Loucy (cell line): ENCODE results near the gene ANO2.

Source experiments
- H2AFZ ChIP-seq: fragments of 200-600 bp; sonication (generic); 2 replicates; pipeline ENCODE4 v1.6.0; 2016; ENCODE audit warnings: antibody characterized with exemption, mild to moderate bottlenecking, low read length, moderate library complexity
- H3F3A ChIP-seq: fragments of 200-600 bp; 2 replicates; pipeline ENCODE4 v1.6.0; 2016; ENCODE audit warnings: antibody characterized with exemption, low read depth, mild to moderate bottlenecking
- H3K27me3 ChIP-seq: fragments of 200-600 bp; sonication (generic); 2 replicates; pipeline ENCODE4 v1.6.1; 2014; ENCODE audit warnings: low read length, mild to moderate bottlenecking; ENCODE audit not compliant: insufficient read depth, poor library complexity, severe bottlenecking
- H3K36me3 ChIP-seq: fragments of 200-600 bp; sonication (generic); 2 replicates; pipeline ENCODE4 v1.6.1; 2016; ENCODE audit warnings: low read length; ENCODE audit not compliant: insufficient read depth
- H3K4me1 ChIP-seq: fragments of 200-600 bp; sonication (generic); 2 replicates; pipeline ENCODE4 v1.5.1; 2014; ENCODE audit warnings: low read length, mild to moderate bottlenecking; ENCODE audit not compliant: insufficient read depth, poor library complexity, severe bottlenecking
- H3K4me2 ChIP-seq: fragments of 200-600 bp; sonication (generic); 2 replicates; pipeline ENCODE4 v1.6.0; 2014; ENCODE audit warnings: antibody characterized with exemption, low read length, low read depth, mild to moderate bottlenecking; ENCODE audit not compliant: poor library complexity, severe bottlenecking
- H3K4me3 ChIP-seq: fragments of 200-600 bp; sonication (generic); 2 replicates; pipeline ENCODE4 v1.5.1; 2014; ENCODE audit warnings: low read length, mild to moderate bottlenecking, mixed read lengths; ENCODE audit not compliant: poor library complexity, severe bottlenecking
- H3K79me2 ChIP-seq: fragments of 200-600 bp; sonication (generic); 2 replicates; pipeline ENCODE4 v1.6.1; 2014; ENCODE audit warnings: low read length; ENCODE audit not compliant: insufficient read depth
- H3K9ac ChIP-seq: fragments of 200-600 bp; sonication (generic); 2 replicates; pipeline ENCODE4 v1.6.0; 2014; ENCODE audit warnings: mild to moderate bottlenecking, low read depth, low read length, moderate library complexity; ENCODE audit not compliant: poor library complexity, severe bottlenecking
- H3K9me2 ChIP-seq: fragments of 200-600 bp; sonication (generic); replicated peaks from 2 replicates; pipeline ENCODE4 v1.6.1; 2016; ENCODE audit warnings: low read depth, low read length, mixed read lengths
- H3K9me3 ChIP-seq: fragments of 200-600 bp; sonication (generic); 2 replicates; pipeline ENCODE4 v1.6.1; 2014; ENCODE audit warnings: mild to moderate bottlenecking, antibody characterized with exemption, low read length, low read depth; ENCODE audit not compliant: insufficient read depth
- H4K20me1 ChIP-seq: fragments of 200-600 bp; sonication (generic); 2 replicates; pipeline ENCODE4 v1.6.0; 2014; ENCODE audit warnings: antibody characterized with exemption, low read length, mild to moderate bottlenecking; ENCODE audit not compliant: insufficient read depth, poor library complexity, severe bottlenecking
- EZH2phosphoT487 ChIP-seq: fragments of 200-600 bp; IDR thresholded peaks from 2 replicates; pipeline ENCODE4 v1.6.1; 2018; ENCODE audit warnings: antibody characterized with exemption, mild to moderate bottlenecking, moderate library complexity, borderline replicate concordance
- TF ChIP-seq, protein P1 (sequence below): fragments of 200-600 bp; sonication (generic); conservative IDR thresholded peaks from 2 replicates; pipeline ENCODE4 v1.5.1; 2014; ENCODE audit warnings: mild to moderate bottlenecking, antibody characterized with exemption, low read length

The ANO2 gene

DNA sequence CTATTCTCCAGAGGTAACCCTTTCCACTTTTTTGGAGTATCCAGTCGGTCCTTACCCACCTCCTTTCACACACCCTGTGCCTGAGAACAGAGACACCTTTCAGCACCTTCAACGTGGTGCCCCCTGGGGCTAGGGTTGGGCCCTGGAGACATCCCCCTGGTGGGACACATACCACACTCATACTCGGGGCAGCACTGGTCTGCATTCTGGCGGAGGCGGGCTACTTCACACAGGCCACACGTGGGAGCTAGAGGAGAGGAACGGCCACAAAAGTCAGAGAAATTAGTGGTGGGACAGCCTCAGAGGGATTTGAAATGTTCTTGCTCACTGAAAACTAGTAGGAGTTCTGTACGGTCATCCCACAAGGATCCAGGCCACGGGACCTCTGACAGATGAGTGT is 39.8 kb upstream of the ANO2 start:
- Histone ChIP-seq H3K36me3 (no peaks in the 10 kb centered on the region), H4K20me1 (no peaks in the 10 kb centered on the region), H3F3A (no peaks in the 10 kb centered on the region), H3K79me2 (no peaks in the 10 kb centered on the region), H3K4me3 (no peak overlapping the region), H3K4me2 (no peak overlapping the region), H3K9me2 (no peaks in the 10 kb centered on the region), H3K27me3 (no peaks in the 10 kb centered on the region), H3K9ac (no peak overlapping the region), H2AFZ (no peak overlapping the region), H3K4me1 (no peaks in the 10 kb centered on the region), H3K9me3 (no peaks in the 10 kb centered on the region)
- TF ChIP-seq, protein P1, sequence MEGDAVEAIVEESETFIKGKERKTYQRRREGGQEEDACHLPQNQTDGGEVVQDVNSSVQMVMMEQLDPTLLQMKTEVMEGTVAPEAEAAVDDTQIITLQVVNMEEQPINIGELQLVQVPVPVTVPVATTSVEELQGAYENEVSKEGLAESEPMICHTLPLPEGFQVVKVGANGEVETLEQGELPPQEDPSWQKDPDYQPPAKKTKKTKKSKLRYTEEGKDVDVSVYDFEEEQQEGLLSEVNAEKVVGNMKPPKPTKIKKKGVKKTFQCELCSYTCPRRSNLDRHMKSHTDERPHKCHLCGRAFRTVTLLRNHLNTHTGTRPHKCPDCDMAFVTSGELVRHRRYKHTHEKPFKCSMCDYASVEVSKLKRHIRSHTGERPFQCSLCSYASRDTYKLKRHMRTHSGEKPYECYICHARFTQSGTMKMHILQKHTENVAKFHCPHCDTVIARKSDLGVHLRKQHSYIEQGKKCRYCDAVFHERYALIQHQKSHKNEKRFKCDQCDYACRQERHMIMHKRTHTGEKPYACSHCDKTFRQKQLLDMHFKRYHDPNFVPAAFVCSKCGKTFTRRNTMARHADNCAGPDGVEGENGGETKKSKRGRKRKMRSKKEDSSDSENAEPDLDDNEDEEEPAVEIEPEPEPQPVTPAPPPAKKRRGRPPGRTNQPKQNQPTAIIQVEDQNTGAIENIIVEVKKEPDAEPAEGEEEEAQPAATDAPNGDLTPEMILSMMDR = no peak
- no peak for TF ChIP-seq EZH2phosphoT487

DNA sequence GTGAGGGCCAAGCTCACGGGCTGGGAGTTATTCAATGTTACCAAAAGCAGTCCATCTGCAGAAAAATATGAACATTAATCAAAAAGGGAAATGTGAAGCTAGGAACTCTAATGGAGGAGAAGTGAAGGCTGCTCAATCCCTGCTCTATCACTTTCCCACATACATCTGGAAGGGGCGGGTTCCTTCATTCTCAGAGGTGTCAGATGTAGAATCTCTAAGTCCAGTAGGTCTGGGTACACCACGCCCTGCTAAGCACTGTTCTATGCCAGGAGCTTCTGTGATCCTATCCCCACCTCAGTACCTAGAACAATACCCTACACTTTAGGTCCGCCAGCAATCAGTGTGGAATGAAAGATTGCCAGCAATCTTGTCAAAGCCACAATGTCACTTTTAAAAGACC is 37.0 kb upstream of the ANO2 start:
- Histone ChIP-seq H3K9me2 (no peaks in the 10 kb centered on the region), H3K4me1 (peaks cover 2% of the 10 kb centered on the region), H3K27me3 (no peaks in the 10 kb centered on the region), H3K9ac (no peak overlapping the region), H2AFZ (no peak overlapping the region), H3F3A (no peaks in the 10 kb centered on the region), H3K79me2 (no peaks in the 10 kb centered on the region), H3K4me3 (no peak overlapping the region), H3K36me3 (no peaks in the 10 kb centered on the region), H4K20me1 (no peaks in the 10 kb centered on the region), H3K9me3 (no peaks in the 10 kb centered on the region), H3K4me2 (no peak overlapping the region)
- TF ChIP-seq, protein P1 = no peak
- no peak for TF ChIP-seq EZH2phosphoT487

DNA sequence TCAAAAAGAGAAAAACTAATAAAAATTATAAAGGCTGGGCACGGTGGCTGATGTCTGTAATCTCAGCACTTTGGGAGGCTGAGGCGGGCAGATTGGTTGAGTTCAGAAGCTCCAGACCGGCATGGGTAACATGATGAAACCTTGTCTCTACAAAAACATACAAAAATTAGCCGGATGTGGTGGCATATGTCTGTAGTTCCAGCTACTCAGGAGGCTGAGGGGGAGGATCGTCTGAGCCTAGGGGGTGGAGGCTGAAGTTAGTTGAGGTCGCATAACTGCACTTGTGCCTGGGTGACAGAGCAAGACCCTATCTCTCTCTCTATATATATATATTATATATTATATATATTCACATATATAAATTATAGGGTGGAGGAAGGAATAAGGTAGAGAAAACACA is 32.5 kb upstream of the ANO2 start:
- H2AFZ ChIP-seq = no peak overlapping the region

More for the DNA sequence above, 32.5 kb upstream of the ANO2 start:
- Histone ChIP-seq H3K4me1 (peaks cover 13% of the 10 kb centered on the region), H3K9me2 (no peaks in the 10 kb centered on the region), H3K27me3 (no peaks in the 10 kb centered on the region), H3K4me2 (no peak overlapping the region), H3K9ac (no peak overlapping the region), H3K4me3 (no peak overlapping the region), H3F3A (no peaks in the 10 kb centered on the region), H3K36me3 (no peaks in the 10 kb centered on the region), H4K20me1 (no peaks in the 10 kb centered on the region), H3K79me2 (no peaks in the 10 kb centered on the region), H3K9me3 (no peaks in the 10 kb centered on the region)
- TF ChIP-seq, protein P1 = no peak
- TF ChIP-seq EZH2phosphoT487 = no peak
